AG09319 (cell line): Measurements from ENCODE around the gene BMP8A.

Source experiments
- DNase-seq: peaks from one replicate; pipeline ENCODE4 v3.0.0-alpha.2; 2010; ENCODE audit warnings: low read depth; ENCODE audit errors: extremely low read depth
- CTCF ChIP-seq: IDR thresholded peaks from 2 replicates; pipeline ENCODE4 v1.5.1; 2011; ENCODE audit warnings: low read depth, mild to moderate bottlenecking, inconsistent platforms, low read length, moderate library complexity

Gene BMP8A

GRCh38 chr1:39542924-39543323 lies 51.5 kb downstream of the BMP8A start:
- no peak for TF ChIP-seq CTCF
- DNase-seq = no peak

- DNase-seq = no peak
- no peak for TF ChIP-seq CTCF
These were observed 52.9 kb downstream of the BMP8A start for GRCh38 chr1:39544327-39544726.

- no peak for DNase-seq
- TF ChIP-seq CTCF = no peak
These were observed 54.1 kb downstream of the BMP8A start for GRCh38 chr1:39545531-39545930.

GRCh38 chr1:39554277-39554676 lies 62.8 kb downstream of the BMP8A start:
- no peak for DNase-seq
- no peak for TF ChIP-seq CTCF

- no peak for TF ChIP-seq CTCF
- DNase-seq = no peak
These were observed 69.8 kb downstream of the BMP8A start for GRCh38 chr1:39561279-39561678.

- no peak for DNase-seq
These were observed 71.5 kb downstream of the BMP8A start for GRCh38 chr1:39562886-39563285.

GRCh38 chr1:39563669-39564068 lies 72.2 kb downstream of the BMP8A start:
- no peak for DNase-seq
- TF ChIP-seq CTCF = no peak

More at GRCh38 chr1:39562886-39563285, 71.5 kb downstream of the BMP8A start:
- no peak for TF ChIP-seq CTCF
